Mesenchymal stem cell (in vitro differentiated cells and primary cell): ENCODE results near the gene MPDU1.

Experiments
- DNase-seq: peaks from one replicate; pipeline ENCODE4 v3.0.0-alpha.2; 2013
- H2AFZ ChIP-seq: one replicate; pipeline ENCODE4 v1.6.1; 2013; ENCODE audit warnings: low read depth, mild to moderate bottlenecking, control low read depth, inconsistent platforms, low read length, moderate library complexity
- H2AK5ac ChIP-seq: 2 replicates; pipeline ENCODE4 v1.6.1; 2013; ENCODE audit warnings: low read length, moderate library complexity, mild to moderate bottlenecking, inconsistent platforms; ENCODE audit not compliant: severe bottlenecking
- H2BK120ac ChIP-seq: one replicate; pipeline ENCODE4 v1.6.1; 2013; ENCODE audit warnings: low read depth, mild to moderate bottlenecking, inconsistent platforms, low read length, moderate library complexity
- H2BK12ac ChIP-seq, 2 experiments: one replicate each; pipeline ENCODE4 v1.6.1; 2013; ENCODE audit warnings: inconsistent platforms in 2 of 2, low read length in 2 of 2, mild to moderate bottlenecking in 2 of 2, moderate library complexity in 2 of 2, control low read depth in 1 of 2
- H2BK15ac ChIP-seq: one replicate; pipeline ENCODE4 v1.6.1; 2013; ENCODE audit warnings: mild to moderate bottlenecking, low read depth, inconsistent platforms; ENCODE audit not compliant: poor library complexity, severe bottlenecking
- H2BK5ac ChIP-seq: 2 replicates; pipeline ENCODE4 v1.6.1; 2013; ENCODE audit warnings: low read depth, mild to moderate bottlenecking, low read length, control low read depth, inconsistent platforms; ENCODE audit not compliant: poor library complexity, severe bottlenecking
- H3K14ac ChIP-seq, 2 experiments: one replicate each; pipeline ENCODE4 v1.6.1; 2013; ENCODE audit warnings: inconsistent platforms in 2 of 2, low read length in 2 of 2, control low read depth in 1 of 2, mild to moderate bottlenecking in 1 of 2, moderate library complexity in 1 of 2
- H3K18ac ChIP-seq, 2 experiments: one replicate each; pipeline ENCODE4 v1.6.1; 2013; ENCODE audit warnings: inconsistent platforms in 2 of 2, low read length in 2 of 2, control low read depth in 1 of 2, low read depth in 1 of 2, mild to moderate bottlenecking in 1 of 2
- H3K23ac ChIP-seq, 2 experiments: one replicate each; pipeline ENCODE4 v1.6.1; 2013; ENCODE audit warnings: inconsistent platforms in 2 of 2, low read length in 2 of 2, mild to moderate bottlenecking in 2 of 2, moderate library complexity in 2 of 2, control low read depth in 1 of 2
- H3K27ac ChIP-seq: 2 replicates; pipeline ENCODE4 v1.5.1; 2013; ENCODE audit warnings: mild to moderate bottlenecking, moderate library complexity, low read length, control low read depth, inconsistent platforms; ENCODE audit not compliant: poor library complexity, severe bottlenecking
- H3K27me3 ChIP-seq, 2 experiments: 2 replicates each; pipeline versions ENCODE4 v1.6.1 to v1.7.0; 2013; ENCODE audit warnings: low read length in 2 of 2, mild to moderate bottlenecking in 2 of 2, moderate library complexity in 2 of 2, control low read depth in 1 of 2, inconsistent platforms in 1 of 2; ENCODE audit not compliant: control insufficient read depth in 1 of 2, insufficient read depth in 1 of 2
- H3K36me3 ChIP-seq, 2 experiments: 2 replicates each; pipeline versions ENCODE4 v1.6.1 to v1.7.0; 2013; ENCODE audit warnings: low read length in 2 of 2, control low read depth in 1 of 2, inconsistent platforms in 1 of 2, low read depth in 1 of 2, mild to moderate bottlenecking in 1 of 2; ENCODE audit not compliant: insufficient read depth in 2 of 2, control insufficient read depth in 1 of 2
- H3K4ac ChIP-seq, 2 experiments: one replicate each; pipeline ENCODE4 v1.6.1; 2013; ENCODE audit warnings: inconsistent platforms in 2 of 2, low read length in 2 of 2, mild to moderate bottlenecking in 2 of 2, moderate library complexity in 2 of 2, control low read depth in 1 of 2, low read depth in 1 of 2
- H3K4me1 ChIP-seq: 2 replicates; pipeline ENCODE4 v1.6.1; 2013; ENCODE audit warnings: low read depth, low read length, control low read depth; ENCODE audit not compliant: control insufficient read depth, insufficient read depth
- H3K4me2 ChIP-seq: 2 replicates; pipeline ENCODE4 v1.6.1; 2013; ENCODE audit warnings: low read length, mild to moderate bottlenecking, inconsistent platforms; ENCODE audit not compliant: poor library complexity, severe bottlenecking
- H3K4me3 ChIP-seq, 2 experiments: 2 replicates each; pipeline versions ENCODE4 v1.5.1 to v1.7.0; 2013; ENCODE audit warnings: low read length in 2 of 2, mild to moderate bottlenecking in 2 of 2, control low read depth in 1 of 2, low read depth in 1 of 2; ENCODE audit not compliant: insufficient read depth in 1 of 2
- H3K79me1 ChIP-seq: replicated peaks from 2 replicates; pipeline ENCODE4 v1.6.1; 2013; ENCODE audit warnings: mild to moderate bottlenecking, control low read depth, low read length, inconsistent platforms; ENCODE audit not compliant: poor library complexity, severe bottlenecking
- H3K9ac ChIP-seq: 2 replicates; pipeline ENCODE4 v1.7.0; 2013; ENCODE audit warnings: mild to moderate bottlenecking, low read length, moderate library complexity
- H3K9me3 ChIP-seq: 2 replicates; pipeline ENCODE4 v1.7.0; 2013; ENCODE audit warnings: mild to moderate bottlenecking, low read length; ENCODE audit not compliant: control insufficient read depth
- H4K8ac ChIP-seq: one replicate; pipeline ENCODE4 v1.6.1; 2013; ENCODE audit warnings: inconsistent platforms, mild to moderate bottlenecking, low read length, moderate library complexity
- H4K91ac ChIP-seq: one replicate; pipeline ENCODE4 v1.6.1; 2013; ENCODE audit warnings: mild to moderate bottlenecking, low read length, inconsistent platforms
- WGBS: methylation state at CpG from one replicate; pipeline ENCODE4 v1.1.7; 2013; ENCODE audit warnings: mixed read lengths; 5-methylcytosine and 5-hydroxymethylcytosine counted together

The MPDU1 gene

DNA sequence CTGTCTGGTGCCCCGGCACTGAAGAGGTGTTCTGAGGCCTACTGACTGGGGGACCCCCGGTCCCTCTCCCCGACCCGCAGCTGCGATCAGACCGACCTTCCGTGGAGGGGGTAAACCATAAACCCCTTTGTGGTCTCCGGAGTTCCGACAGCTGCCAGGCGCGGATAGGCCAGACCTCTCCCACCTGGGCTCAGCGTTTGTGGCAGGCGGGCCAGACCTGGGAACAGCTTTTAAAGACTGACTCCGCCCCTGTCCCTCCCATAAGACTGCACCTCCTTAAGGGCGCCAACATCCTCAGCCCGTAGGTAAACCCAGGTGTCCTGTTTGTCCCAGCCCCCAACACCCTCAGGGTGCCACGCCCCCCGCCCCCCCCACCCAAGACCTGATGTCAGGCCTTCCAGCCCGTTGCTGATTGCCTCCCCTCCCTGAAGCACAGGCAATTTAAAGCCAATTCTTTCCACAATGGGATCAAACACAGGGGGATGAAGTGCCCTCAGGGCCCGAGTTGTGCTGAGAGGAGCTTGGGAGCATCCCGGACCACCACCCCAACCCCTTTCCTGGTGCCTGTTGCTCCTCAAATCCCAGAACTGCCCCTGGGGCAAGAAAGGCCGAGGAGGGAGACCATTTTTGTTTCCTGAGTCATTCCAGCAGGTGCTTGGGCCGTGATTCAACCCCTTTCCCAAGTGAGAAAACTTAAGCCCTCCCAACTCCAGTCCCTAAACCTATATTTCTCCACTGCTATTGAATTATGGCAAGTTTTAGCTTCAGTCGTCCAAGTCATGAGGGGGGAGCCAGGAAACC lies 6.4 kb downstream of the MPDU1 start, which contains the start of gene SOX15:
Gene SOX15, minus strand, starts transcription at position 204 of the 801 bp plus-strand sequence. CDS start 418 bp downstream, outside the sequence.
- Histone ChIP-seq H3K14ac (peak within 1 kb of the TSS in 1 of 2 experiments; percentile 26), H3K36me3 (peaks cover 63 to 85% of the 10 kb centered on the region in 2 experiments), H4K91ac (peak within 1 kb of the TSS; percentile 35), H3K27me3 (no peaks in the 10 kb centered on the region), H2BK5ac (no peak within 1 kb of the TSS), H3K4me1 (peaks cover 50% of the 10 kb centered on the region), H3K18ac (peak within 1 kb of the TSS; percentile 68 to 73), H3K23ac (peak within 1 kb of the TSS in 1 of 2 experiments; percentile 60), H3K4me2 (peak within 1 kb of the TSS; percentile 33), H3K4me3 (peak within 1 kb of the TSS in 1 of 2 experiments; percentile 68), H2AFZ (no peak within 1 kb of the TSS), H2BK12ac (peak within 1 kb of the TSS in 1 of 2 experiments; percentile 70), H2BK120ac (peak within 1 kb of the TSS; percentile 24), H3K9me3 (no peaks in the 10 kb centered on the region), H2AK5ac (peak within 1 kb of the TSS; percentile 91), H3K27ac (peak within 1 kb of the TSS; percentile 82), H3K4ac (peak within 1 kb of the TSS in 1 of 2 experiments; percentile 72), H3K79me1 (peaks cover 35% of the 10 kb centered on the region), H4K8ac (peak within 1 kb of the TSS; percentile 87), H3K9ac (peak within 1 kb of the TSS; percentile 79), H2BK15ac (peak within 1 kb of the TSS; percentile 13)
- no peak for DNase-seq
- WGBS: 46% methylated on average over 24 of the region's 24 CpGs

DNA sequence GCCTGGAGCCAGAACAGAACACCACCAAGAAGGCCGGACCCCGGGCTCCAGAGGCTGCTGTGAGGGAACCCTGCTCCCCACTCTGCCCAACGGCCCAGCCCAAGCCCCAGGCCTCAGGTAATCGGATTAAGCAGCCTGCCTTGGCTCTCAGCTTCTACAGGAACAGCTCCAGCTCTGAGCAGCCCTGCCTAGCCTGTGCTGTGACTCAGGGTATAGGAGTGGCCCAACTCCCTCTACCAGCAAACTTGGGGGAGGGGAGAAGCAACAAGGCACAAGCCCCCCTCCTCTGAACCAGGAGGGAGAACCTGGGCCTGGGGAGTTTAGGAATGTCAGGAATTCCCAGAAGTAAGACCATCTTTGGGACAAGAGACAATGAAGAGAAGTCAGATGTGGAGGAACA lies 7.1 kb downstream of the MPDU1 start:
- Histone ChIP-seq H2AFZ (no peak overlapping the region), H2BK120ac (no peak overlapping the region), H2AK5ac (peak overlapping the region; percentile 44), H3K14ac (no peak overlapping the region), H3K18ac (no peak overlapping the region), H3K9me3 (no peaks in the 10 kb centered on the region), H2BK5ac (no peak overlapping the region), H3K4ac (no peak overlapping the region), H4K8ac (no peak overlapping the region), H3K27me3 (no peaks in the 10 kb centered on the region), H3K36me3 (peaks cover 67 to 87% of the 10 kb centered on the region in 2 experiments), H2BK12ac (no peak overlapping the region), H3K23ac (no peak overlapping the region), H3K4me2 (no peak overlapping the region), H3K27ac (peak overlapping the region; percentile 66), H2BK15ac (no peak overlapping the region), H4K91ac (no peak overlapping the region), H3K4me1 (peaks cover 50% of the 10 kb centered on the region), H3K9ac (peak overlapping the region; percentile 73), H3K79me1 (peaks cover 40% of the 10 kb centered on the region), H3K4me3 (no peak overlapping the region)
- WGBS: 51% methylated on average over 4 of the region's 4 CpGs
- peak; percentile 54 for DNase-seq

DNA sequence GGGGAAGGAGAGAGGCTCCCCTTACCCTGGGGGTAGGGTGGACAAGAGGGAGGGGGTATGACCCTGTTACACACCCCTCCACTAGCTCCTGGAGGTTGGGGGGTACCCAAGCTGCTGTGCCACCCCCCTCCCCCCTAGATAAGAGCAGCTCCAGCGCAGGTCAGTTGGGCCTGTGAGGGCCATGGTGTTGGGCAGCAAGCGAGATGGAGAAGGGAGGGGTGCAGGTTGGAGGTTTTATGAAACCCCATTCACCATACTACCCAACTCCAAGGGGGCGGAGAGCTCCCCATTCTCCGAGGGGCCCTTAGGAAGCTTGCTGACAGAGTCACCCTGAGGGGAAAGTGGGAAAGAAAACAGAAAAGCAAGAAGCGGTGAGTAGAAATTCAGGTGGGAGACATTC lies 7.9 kb downstream of the MPDU1 start:
- Histone ChIP-seq H3K4me2 (no peak overlapping the region), H3K4me1 (peaks cover 46% of the 10 kb centered on the region), H4K8ac (peak overlapping the region; percentile 51), H3K79me1 (peaks cover 35% of the 10 kb centered on the region), H3K14ac (no peak overlapping the region), H3K18ac (no peak overlapping the region), H2AK5ac (peak overlapping the region; percentile 76), H3K27me3 (no peaks in the 10 kb centered on the region), H3K9ac (peak overlapping the region; percentile 73), H3K4ac (no peak overlapping the region), H3K4me3 (no peak overlapping the region), H3K36me3 (peaks cover 69 to 87% of the 10 kb centered on the region in 2 experiments), H2BK5ac (no peak overlapping the region), H4K91ac (no peak overlapping the region), H3K9me3 (no peaks in the 10 kb centered on the region), H2BK120ac (no peak overlapping the region), H3K27ac (no peak overlapping the region), H2BK15ac (no peak overlapping the region), H2BK12ac (no peak overlapping the region), H2AFZ (no peak overlapping the region), H3K23ac (no peak overlapping the region)
- DNase-seq: no peak
- 100% methylated on average over 2 of the region's 5 CpGs for WGBS

DNA sequence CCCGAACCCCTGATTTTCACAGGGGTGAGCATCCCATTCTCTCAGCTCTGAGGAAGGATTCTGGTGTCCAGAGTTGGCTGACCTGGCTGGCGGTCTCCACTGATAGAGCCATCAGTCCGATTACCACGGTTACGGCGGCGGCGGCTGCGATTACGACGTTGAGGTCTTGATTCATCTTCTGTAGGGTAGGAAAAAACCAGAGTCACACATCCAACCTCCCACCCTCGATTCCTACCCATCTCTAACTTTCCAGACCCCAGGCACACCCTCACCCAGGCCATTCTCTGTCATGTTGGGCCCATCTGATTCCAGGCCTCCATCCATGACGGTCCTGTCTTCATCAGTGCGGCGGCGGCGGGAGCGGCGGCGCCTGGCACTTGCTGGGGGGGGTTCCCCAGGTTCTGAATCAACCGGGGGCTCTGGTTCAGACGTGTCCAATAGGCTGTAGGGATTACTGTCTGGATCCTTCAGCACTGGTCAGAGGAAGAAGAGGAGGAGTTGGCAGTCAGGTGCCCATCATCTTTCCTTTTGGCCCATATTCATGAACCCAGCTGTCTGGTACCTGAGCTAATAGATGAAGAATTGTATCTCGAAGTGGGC lies 8.9 kb downstream of the MPDU1 start:
- H3K4me2 ChIP-seq: no peak overlapping the region
- no peak overlapping the region for H2BK12ac ChIP-seq
- H4K91ac ChIP-seq: no peak overlapping the region
- no peak overlapping the region for H3K14ac ChIP-seq
- H3K4me3 ChIP-seq: no peak overlapping the region
- H3K18ac ChIP-seq: no peak overlapping the region
- no peak overlapping the region for H3K27ac ChIP-seq
- H3K9me3 ChIP-seq: no peaks in the 10 kb centered on the region
- H3K4me1 ChIP-seq: peaks cover 40% of the 10 kb centered on the region
- H4K8ac ChIP-seq: no peak overlapping the region
- no peak for DNase-seq
- H2AK5ac ChIP-seq: no peak overlapping the region
- H3K79me1 ChIP-seq: peaks cover 36% of the 10 kb centered on the region
- H2BK15ac ChIP-seq: no peak overlapping the region
- H2BK120ac ChIP-seq: no peak overlapping the region
- H3K27me3 ChIP-seq: no peaks in the 10 kb centered on the region
- H2BK5ac ChIP-seq: no peak overlapping the region
- WGBS: 98% methylated on average over 23 of the region's 23 CpGs
- no peak overlapping the region for H2AFZ ChIP-seq
- peaks cover 71 to 85% of the 10 kb centered on the region in 2 experiments for H3K36me3 ChIP-seq
- no peak overlapping the region for H3K23ac ChIP-seq
- no peak overlapping the region for H3K9ac ChIP-seq
- H3K4ac ChIP-seq: no peak overlapping the region
